GM23338 (cell line): ENCODE measurements around the gene MROH2A. TPM values are rescaled to one million over a fixed set of nuclear protein-coding genes. Genes with fewer than 3 reads are reported as not detected.

Experiments
- ATAC-seq: fragments of 200-7000 bp; cut with Tn5 transposase; 3 replicates; pipeline ENCODE4 v1.9.1; 2020
- DNase-seq: peaks from one replicate; pipeline ENCODE4 v3.0.0-alpha.2; 2015; ENCODE audit warnings: low spot score
- H2AFZ ChIP-seq: fragments of 200-600 bp; sonication (generic); 2 replicates; pipeline ENCODE4 v1.8.0; 2016; ENCODE audit warnings: antibody characterized with exemption, mild to moderate bottlenecking, moderate library complexity
- H3F3A ChIP-seq: fragments of 200-600 bp; sonication (generic); replicated peaks from 2 replicates; pipeline ENCODE4 v1.8.0; 2017; ENCODE audit warnings: antibody characterized with exemption, mixed run types, low read depth
- H3K27ac ChIP-seq: fragments of 200-600 bp; sonication (generic); 2 replicates; pipeline ENCODE4 v1.6.1; 2016; ENCODE audit warnings: low read depth
- H3K27me3 ChIP-seq: fragments of 200-600 bp; sonication (generic); 2 replicates; pipeline ENCODE4 v1.8.0; 2016; ENCODE audit warnings: mild to moderate bottlenecking, mixed run types, moderate library complexity; ENCODE audit not compliant: insufficient read depth
- H3K36me3 ChIP-seq: fragments of 200-600 bp; sonication (generic); 2 replicates; pipeline ENCODE4 v1.8.0; 2016; ENCODE audit warnings: mild to moderate bottlenecking; ENCODE audit not compliant: insufficient read depth
- H3K4me1 ChIP-seq: fragments of 200-600 bp; sonication (generic); 2 replicates; pipeline ENCODE4 v1.8.0; 2016; ENCODE audit warnings: mild to moderate bottlenecking, moderate library complexity; ENCODE audit not compliant: insufficient read depth
- H3K4me2 ChIP-seq: fragments of 200-600 bp; sonication (generic); 2 replicates; pipeline ENCODE4 v1.7.1; 2017; ENCODE audit warnings: mixed run types
- H3K4me3 ChIP-seq: fragments of 200-600 bp; sonication (generic); 2 replicates; pipeline ENCODE4 v1.6.1; 2016; ENCODE audit warnings: mixed run types
- H3K79me2 ChIP-seq: fragments of 200-600 bp; sonication (generic); replicated peaks from 2 replicates; pipeline ENCODE4 v1.8.0; 2017; ENCODE audit warnings: mild to moderate bottlenecking; ENCODE audit not compliant: insufficient read depth
- H3K9me2 ChIP-seq: fragments of 200-600 bp; sonication (generic); 2 replicates; pipeline ENCODE4 v1.8.0; 2017; ENCODE audit not compliant: insufficient read depth
- H4K20me1 ChIP-seq: fragments of 200-600 bp; sonication (generic); replicated peaks from 2 replicates; pipeline ENCODE4 v1.8.0; 2017; ENCODE audit warnings: mild to moderate bottlenecking; ENCODE audit not compliant: insufficient read depth
- H3K27ac Mint-ChIP-seq: 2 replicates; pipeline ENCODE4 v1.8.0; 2020; ENCODE audit warnings: inconsistent platforms, mild to moderate bottlenecking, moderate library complexity, mixed read lengths
- H3K27me3 Mint-ChIP-seq: 3 replicates; pipeline ENCODE4 v1.8.0; 2022; ENCODE audit warnings: low read depth, mild to moderate bottlenecking, moderate library complexity, mixed read lengths, inconsistent platforms; ENCODE audit not compliant: insufficient read depth, poor library complexity
- H3K36me3 Mint-ChIP-seq: 3 replicates; pipeline ENCODE4 v1.8.0; 2021; ENCODE audit warnings: low read depth, mild to moderate bottlenecking, inconsistent platforms, moderate library complexity, mixed read lengths
- H3K4me1 Mint-ChIP-seq: 3 replicates; pipeline ENCODE4 v1.8.0; 2020; ENCODE audit warnings: mild to moderate bottlenecking, inconsistent platforms, mixed read lengths
- H3K4me3 Mint-ChIP-seq: 3 replicates; pipeline ENCODE4 v1.8.0; 2021; ENCODE audit warnings: moderate library complexity, mild to moderate bottlenecking, inconsistent platforms, mixed read lengths
- H3K9me3 Mint-ChIP-seq: 3 replicates; pipeline ENCODE4 v1.8.0; 2020; ENCODE audit warnings: moderate library complexity, mild to moderate bottlenecking, inconsistent platforms, mixed read lengths
- CREB1 ChIP-seq: fragments of 250-450 bp; sonication (Bioruptor Pico); IDR thresholded peaks from 2 replicates; pipeline ENCODE4 v1.5.0; 2020; ENCODE audit warnings: low read depth, mild to moderate bottlenecking, moderate library complexity
- ETS1 ChIP-seq: IDR thresholded peaks from 2 replicates; pipeline ENCODE4 v1.6.1; 2016; ENCODE audit warnings: antibody characterized with exemption
- EZH2 ChIP-seq: fragments of 200-600 bp; sonication (generic); IDR thresholded peaks from one replicate; pipeline ENCODE4 v1.8.0; 2017; ENCODE audit warnings: antibody characterized with exemption, mild to moderate bottlenecking, low read depth; ENCODE audit not compliant: unreplicated experiment
- EZH2phosphoT487 ChIP-seq: fragments of 200-600 bp; sonication (generic); IDR thresholded peaks from one replicate; pipeline ENCODE4 v1.8.1; 2018; ENCODE audit warnings: antibody characterized with exemption; ENCODE audit not compliant: unreplicated experiment
- JUNB ChIP-seq: IDR thresholded peaks from one replicate; pipeline ENCODE4 v1.6.1; 2016; ENCODE audit warnings: antibody characterized with exemption; ENCODE audit not compliant: unreplicated experiment
- NANOG ChIP-seq: IDR thresholded peaks from 2 replicates; pipeline ENCODE4 v1.6.1; 2016; ENCODE audit warnings: antibody characterized with exemption, borderline replicate concordance
- POLR2AphosphoS5 ChIP-seq: IDR thresholded peaks from 2 replicates; pipeline ENCODE4 v1.6.1; 2016; ENCODE audit warnings: antibody characterized with exemption, low read depth
- STAT1 ChIP-seq: IDR thresholded peaks from one replicate; pipeline ENCODE4 v1.6.1; 2016; ENCODE audit warnings: antibody characterized with exemption; ENCODE audit not compliant: unreplicated experiment
- ZNF114 ChIP-seq: fragments of 250-450 bp; sonication (Bioruptor Pico); IDR thresholded peaks from 2 replicates; pipeline ENCODE4 v1.5.0; 2020; ENCODE audit warnings: mild to moderate bottlenecking, moderate library complexity
- ZNF331 ChIP-seq: fragments of 250-450 bp; sonication (Bioruptor Pico); IDR thresholded peaks from 2 replicates; pipeline ENCODE4 v1.5.0; 2020; ENCODE audit warnings: low read depth, mild to moderate bottlenecking, moderate library complexity
- ZNF462 ChIP-seq: fragments of 250-450 bp; sonication (Bioruptor Pico); IDR thresholded peaks from 2 replicates; pipeline ENCODE4 v1.5.0; 2020; ENCODE audit warnings: mild to moderate bottlenecking, moderate library complexity
- polyA plus RNA-seq: library from polyadenylated mRNA; unstranded; fragments of >200 nt; fragmentation: Nextera tagmentation; extraction: Ambion mirVana; gene quantifications from 2 replicates; pipeline ENCODE4 v1.2.1, GENCODE V29; 2016
- total RNA-seq: library from RNA; depleted of rRNA; stranded (reverse); fragments of >200 nt; shearing (Covaris generic); gene quantifications from 2 replicates; pipeline ENCODE4 v1.2.3, GENCODE V29; 2014
- TF ChIP-seq, protein P1 (sequence below): IDR thresholded peaks from one replicate; pipeline ENCODE4 v1.6.1; 2018; ENCODE audit warnings: antibody characterized with exemption; ENCODE audit not compliant: unreplicated experiment
- TF ChIP-seq, protein P2 (sequence below), 2 experiments: fragments of 200-600 bp in 1 of 2; sonication (generic) in 1 of 2; conservative IDR thresholded peaks; 2 replicates each; pipeline versions ENCODE4 v1.5.1 to v1.6.1; 2016 to 2017; ENCODE audit warnings: antibody characterized with exemption in 2 of 2, low read depth in 2 of 2, mild to moderate bottlenecking in 2 of 2, moderate library complexity in 1 of 2

MROH2A gene
- total and polyA plus RNA-seq, 2 experiments from 2014 or later, result not detected

GRCh38 chr2:233747283-233747544 lies 30.9 kb upstream of the MROH2A start:
- H3K27me3 Mint-ChIP-seq, result peaks cover 2% of the 10 kb centered on the region
- TF ChIP-seq, protein P1, sequence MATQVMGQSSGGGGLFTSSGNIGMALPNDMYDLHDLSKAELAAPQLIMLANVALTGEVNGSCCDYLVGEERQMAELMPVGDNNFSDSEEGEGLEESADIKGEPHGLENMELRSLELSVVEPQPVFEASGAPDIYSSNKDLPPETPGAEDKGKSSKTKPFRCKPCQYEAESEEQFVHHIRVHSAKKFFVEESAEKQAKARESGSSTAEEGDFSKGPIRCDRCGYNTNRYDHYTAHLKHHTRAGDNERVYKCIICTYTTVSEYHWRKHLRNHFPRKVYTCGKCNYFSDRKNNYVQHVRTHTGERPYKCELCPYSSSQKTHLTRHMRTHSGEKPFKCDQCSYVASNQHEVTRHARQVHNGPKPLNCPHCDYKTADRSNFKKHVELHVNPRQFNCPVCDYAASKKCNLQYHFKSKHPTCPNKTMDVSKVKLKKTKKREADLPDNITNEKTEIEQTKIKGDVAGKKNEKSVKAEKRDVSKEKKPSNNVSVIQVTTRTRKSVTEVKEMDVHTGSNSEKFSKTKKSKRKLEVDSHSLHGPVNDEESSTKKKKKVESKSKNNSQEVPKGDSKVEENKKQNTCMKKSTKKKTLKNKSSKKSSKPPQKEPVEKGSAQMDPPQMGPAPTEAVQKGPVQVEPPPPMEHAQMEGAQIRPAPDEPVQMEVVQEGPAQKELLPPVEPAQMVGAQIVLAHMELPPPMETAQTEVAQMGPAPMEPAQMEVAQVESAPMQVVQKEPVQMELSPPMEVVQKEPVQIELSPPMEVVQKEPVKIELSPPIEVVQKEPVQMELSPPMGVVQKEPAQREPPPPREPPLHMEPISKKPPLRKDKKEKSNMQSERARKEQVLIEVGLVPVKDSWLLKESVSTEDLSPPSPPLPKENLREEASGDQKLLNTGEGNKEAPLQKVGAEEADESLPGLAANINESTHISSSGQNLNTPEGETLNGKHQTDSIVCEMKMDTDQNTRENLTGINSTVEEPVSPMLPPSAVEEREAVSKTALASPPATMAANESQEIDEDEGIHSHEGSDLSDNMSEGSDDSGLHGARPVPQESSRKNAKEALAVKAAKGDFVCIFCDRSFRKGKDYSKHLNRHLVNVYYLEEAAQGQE, result no peak
- TF ChIP-seq ZNF462 (CRISPR knock-in tag) (no peak), POLR2AphosphoS5 (no peak), JUNB (no peak), STAT1 (no peak), ZNF331 (CRISPR knock-in tag) (no peak), NANOG (no peak), ZNF114 (CRISPR knock-in tag) (no peak), EZH2phosphoT487 (no peak), ETS1 (no peak), EZH2 (no peak), CREB1 (CRISPR knock-in tag) (no peak)
- TF ChIP-seq, protein P2, sequence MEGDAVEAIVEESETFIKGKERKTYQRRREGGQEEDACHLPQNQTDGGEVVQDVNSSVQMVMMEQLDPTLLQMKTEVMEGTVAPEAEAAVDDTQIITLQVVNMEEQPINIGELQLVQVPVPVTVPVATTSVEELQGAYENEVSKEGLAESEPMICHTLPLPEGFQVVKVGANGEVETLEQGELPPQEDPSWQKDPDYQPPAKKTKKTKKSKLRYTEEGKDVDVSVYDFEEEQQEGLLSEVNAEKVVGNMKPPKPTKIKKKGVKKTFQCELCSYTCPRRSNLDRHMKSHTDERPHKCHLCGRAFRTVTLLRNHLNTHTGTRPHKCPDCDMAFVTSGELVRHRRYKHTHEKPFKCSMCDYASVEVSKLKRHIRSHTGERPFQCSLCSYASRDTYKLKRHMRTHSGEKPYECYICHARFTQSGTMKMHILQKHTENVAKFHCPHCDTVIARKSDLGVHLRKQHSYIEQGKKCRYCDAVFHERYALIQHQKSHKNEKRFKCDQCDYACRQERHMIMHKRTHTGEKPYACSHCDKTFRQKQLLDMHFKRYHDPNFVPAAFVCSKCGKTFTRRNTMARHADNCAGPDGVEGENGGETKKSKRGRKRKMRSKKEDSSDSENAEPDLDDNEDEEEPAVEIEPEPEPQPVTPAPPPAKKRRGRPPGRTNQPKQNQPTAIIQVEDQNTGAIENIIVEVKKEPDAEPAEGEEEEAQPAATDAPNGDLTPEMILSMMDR (conservative IDR thresholded peaks at IDR 0.05; ENCODE audit: low read depth in 2 of 2), result no peak
- ATAC-seq (no peak), DNase-seq (no peak)
- Histone ChIP-seq H3K27me3 (no peaks in the 10 kb centered on the region), H3K36me3 (no peaks in the 10 kb centered on the region), H3K4me3 (no peak overlapping the region), H3F3A (no peaks in the 10 kb centered on the region), H3K27ac (no peak overlapping the region), H4K20me1 (no peaks in the 10 kb centered on the region), H2AFZ (no peak overlapping the region), H3K79me2 (no peaks in the 10 kb centered on the region), H3K4me1 (no peaks in the 10 kb centered on the region), H3K9me2 (no peaks in the 10 kb centered on the region), H3K4me2 (no peak overlapping the region)
- H3K27ac Mint-ChIP-seq, result no peak overlapping the region
- H3K36me3 Mint-ChIP-seq, result peaks cover 16% of the 10 kb centered on the region
- no peaks in the 10 kb centered on the region for H3K4me1 Mint-ChIP-seq
- no peak overlapping the region for H3K4me3 Mint-ChIP-seq
- peaks cover 54% of the 10 kb centered on the region for H3K9me3 Mint-ChIP-seq
